Measurements from ENCODE around the gene MLXIP.

DNA sequence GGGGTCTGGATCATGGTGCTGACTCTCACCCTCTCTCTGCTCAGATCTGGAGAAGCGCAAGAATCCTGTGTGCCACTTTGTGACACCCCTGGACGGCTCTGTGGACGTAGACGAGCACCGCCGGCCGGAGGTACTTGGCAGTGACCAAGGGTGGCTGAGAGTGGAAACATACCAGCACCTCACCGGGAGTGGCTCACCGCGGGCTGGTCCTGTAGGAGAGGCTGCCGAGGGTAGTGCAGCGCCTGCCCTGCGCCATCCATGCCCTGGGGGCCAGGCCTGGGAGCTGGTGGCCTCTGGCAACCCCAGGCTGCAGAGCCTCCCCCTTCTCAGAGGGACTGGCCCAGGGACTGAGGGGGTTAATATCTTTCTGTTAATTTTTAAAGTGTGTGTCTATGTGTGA lies 49.3 kb downstream of the MLXIP start:
- TF ChIP-seq POLR2A (IDR thresholded peaks at IDR 0.05) (no peak), CTCF (IDR thresholded peaks at IDR 0.05) (no peak)
